GM21390 (cell line): Measurements from ENCODE around the gene FAM181A.

Experiments used
- ATAC-seq: cut with Tn5 transposase; IDR thresholded peaks from one replicate; pipeline ENCODE4 v1.9.1; 2021; ENCODE audit not compliant: unreplicated experiment

FAM181A gene

GRCh38 chr14:93960774-93961438 lies 33.8 kb downstream of the FAM181A start:
- ATAC-seq, result no peak

GRCh38 chr14:93961620-93962019 lies 34.5 kb downstream of the FAM181A start:
- ATAC-seq, result no peak

- peak; percentile 56 for ATAC-seq
Measured at GRCh38 chr14:93962701-93963601, 35.8 kb downstream of the FAM181A start.

- no peak for ATAC-seq
Measured at GRCh38 chr14:93963692-93964091, 36.5 kb downstream of the FAM181A start.

GRCh38 chr14:93964281-93964680 lies 37.1 kb downstream of the FAM181A start:
- no peak for ATAC-seq

- ATAC-seq, result no peak
Measured at GRCh38 chr14:93964820-93965286, 37.7 kb downstream of the FAM181A start.

GRCh38 chr14:93965287-93965821 lies 38.2 kb downstream of the FAM181A start:
- ATAC-seq, result no peak

GRCh38 chr14:93965946-93966474 lies 38.9 kb downstream of the FAM181A start:
- no peak for ATAC-seq

GRCh38 chr14:93967637-93968250 lies 40.6 kb downstream of the FAM181A start:
- peak; percentile 38 for ATAC-seq

- ATAC-seq, result no peak
Measured at GRCh38 chr14:93969082-93969828, 42.1 kb downstream of the FAM181A start.

GRCh38 chr14:93970585-93970964 lies 43.4 kb downstream of the FAM181A start:
- no peak for ATAC-seq

GRCh38 chr14:93970965-93971634 lies 44.0 kb downstream of the FAM181A start:
- ATAC-seq, result peak; percentile 40

GRCh38 chr14:93971635-93972027 lies 44.5 kb downstream of the FAM181A start:
- no peak for ATAC-seq

GRCh38 chr14:93972618-93973205 lies 45.6 kb downstream of the FAM181A start:
- no peak for ATAC-seq

GRCh38 chr14:93973607-93974006 lies 46.5 kb downstream of the FAM181A start:
- no peak for ATAC-seq

GRCh38 chr14:93974299-93974698 lies 47.2 kb downstream of the FAM181A start:
- no peak for ATAC-seq

GRCh38 chr14:93974833-93975232 lies 47.7 kb downstream of the FAM181A start:
- no peak for ATAC-seq

- ATAC-seq, result peak; percentile 74
Measured at GRCh38 chr14:93975791-93976476, 48.8 kb downstream of the FAM181A start.

- ATAC-seq, result peak; percentile 7
Measured at GRCh38 chr14:93976477-93977057, 49.4 kb downstream of the FAM181A start, which contains the start of gene ASB2. ASB2 (minus strand) TSS chr14:93976570; CDS start chr14:93964539, 12,031 bp downstream.
